C1 segment of cervical spinal cord (tissue), 14 donors: ENCODE measurements around the gene SMTNL2.

Source experiments
- DNase-seq, 14 donors: peaks; one replicate each; lab custom pipeline; 2025; lab: John Stamatoyannopoulos, UW

The SMTNL2 gene

GRCh38 chr17:4584101-4584916 is at the start of gene SMTNL2:
Gene SMTNL2 (plus strand): TSS chr17:4584529. CDS start chr17:4584606, 77 bp downstream.
- no peak for DNase-seq

DNA sequence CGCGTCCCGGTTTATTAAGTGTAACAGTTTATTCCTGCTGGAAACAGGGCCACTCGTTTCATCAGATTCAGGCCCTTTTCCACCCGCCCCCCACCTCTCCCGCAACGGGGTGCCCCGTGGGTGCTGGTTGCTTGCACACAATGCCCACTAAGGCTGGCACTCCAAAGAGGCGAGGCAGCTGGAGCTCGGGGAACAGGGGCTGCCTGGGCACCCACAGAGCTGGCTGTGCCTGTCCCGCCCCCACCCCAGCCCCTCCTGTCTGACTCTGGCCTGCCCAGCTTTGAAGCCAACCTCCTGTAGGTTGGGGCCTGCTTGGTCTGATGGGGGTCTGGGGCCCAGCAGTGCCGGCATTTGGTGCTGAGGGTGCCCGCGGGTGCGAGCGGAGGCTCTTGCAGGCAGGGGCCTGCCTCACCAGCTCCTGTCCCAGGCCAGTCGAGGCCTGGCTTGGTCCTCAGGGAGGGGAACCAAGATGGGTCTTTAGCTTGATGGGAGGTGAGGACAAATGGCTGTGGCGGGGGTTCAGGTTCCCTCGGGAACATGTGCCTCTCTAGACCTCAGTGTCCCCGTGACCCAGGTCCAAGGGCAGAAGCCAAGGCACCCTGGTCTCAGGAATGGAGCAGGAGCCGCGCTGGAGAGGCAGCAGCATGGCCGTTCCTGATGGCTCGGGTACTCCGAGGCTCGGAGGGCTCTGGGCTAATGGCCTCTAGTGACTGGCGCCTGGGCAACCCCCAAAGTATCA is 49.2 kb upstream of the SMTNL2 start:
- DNase-seq, result peak in 7 of 14 donors; percentile 16 to 67 (median 45)

DNA sequence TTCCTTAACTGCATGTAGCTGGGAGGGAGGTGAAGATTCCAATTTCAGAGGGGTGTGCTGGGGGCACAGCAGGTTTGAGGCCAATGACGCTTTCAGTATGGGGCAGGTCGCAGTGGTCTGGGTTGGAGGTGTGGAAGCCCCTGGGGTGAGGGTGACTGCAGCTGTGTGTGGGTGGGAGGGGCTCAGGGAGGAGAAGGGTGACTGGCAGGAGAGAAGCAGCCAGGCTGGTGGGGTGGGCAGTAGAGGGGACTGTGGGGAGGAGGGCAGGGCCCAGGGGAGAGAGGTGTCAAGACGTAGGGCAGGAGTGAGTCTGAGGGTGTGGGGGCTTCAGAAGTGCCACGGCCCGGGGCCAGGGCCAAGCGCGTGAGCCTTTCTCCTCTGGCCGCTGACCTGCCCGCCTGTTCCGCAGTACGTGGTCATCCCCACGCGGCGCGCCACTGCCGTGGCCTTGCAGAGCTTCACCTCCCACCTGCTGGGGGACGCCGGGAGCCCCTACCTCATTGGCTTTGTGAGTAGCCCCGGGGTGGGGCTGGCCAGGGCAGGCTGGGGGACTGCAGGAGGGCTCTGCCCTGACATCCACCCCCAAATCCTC is 48.6 kb upstream of the SMTNL2 start:
- peak in 1 of 14 donors; percentile 48 for DNase-seq

- peak in 7 of 14 donors; percentile 29 to 78 (median 47) for DNase-seq
These were observed 48.0 kb upstream of the SMTNL2 start for GRCh38 chr17:4536259-4536741.

DNA sequence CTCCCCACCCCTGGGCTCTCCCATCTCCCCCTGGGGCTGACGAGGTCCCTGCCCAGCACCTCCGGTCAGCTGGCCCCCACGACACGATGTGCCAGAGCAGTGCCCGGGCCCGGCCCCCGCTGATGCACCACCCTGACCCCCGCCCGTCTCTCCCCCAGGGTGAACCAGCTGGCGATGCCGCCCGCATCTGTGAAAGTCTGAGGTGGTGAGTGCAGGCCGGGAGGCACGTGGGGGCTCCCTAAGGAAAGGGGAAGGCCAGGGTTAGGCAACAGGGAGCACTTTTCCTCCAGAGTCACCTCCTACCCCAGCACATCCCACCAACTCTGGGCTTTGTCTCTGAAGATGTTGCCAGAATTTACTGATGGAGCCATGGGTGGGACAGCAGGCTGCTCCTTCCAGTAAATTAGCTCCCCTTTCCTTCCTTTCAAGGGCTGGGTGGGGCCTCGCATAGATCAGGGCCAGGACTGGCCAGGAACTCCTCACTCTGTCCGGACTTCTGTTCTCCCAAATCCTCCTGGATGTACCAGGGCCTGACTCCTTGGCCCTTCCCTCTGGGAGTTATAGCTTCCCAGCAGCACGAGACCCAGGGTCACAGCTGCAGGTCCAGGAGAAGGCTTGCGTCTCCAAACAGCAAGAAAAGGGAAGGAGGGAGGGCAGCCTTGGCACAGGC is 47.5 kb upstream of the SMTNL2 start:
- DNase-seq, result peak in 4 of 14 donors; percentile 43 to 70 (median 56)

- peak in 12 of 14 donors; percentile 11 to 79 (median 44) for DNase-seq
These were observed 46.7 kb upstream of the SMTNL2 start for GRCh38 chr17:4537451-4538235.

- no peak for DNase-seq
These were observed 45.9 kb upstream of the SMTNL2 start for GRCh38 chr17:4538236-4539002.

GRCh38 chr17:4539025-4539424 is 45.3 kb upstream of the SMTNL2 start:
- DNase-seq, result no peak

DNA sequence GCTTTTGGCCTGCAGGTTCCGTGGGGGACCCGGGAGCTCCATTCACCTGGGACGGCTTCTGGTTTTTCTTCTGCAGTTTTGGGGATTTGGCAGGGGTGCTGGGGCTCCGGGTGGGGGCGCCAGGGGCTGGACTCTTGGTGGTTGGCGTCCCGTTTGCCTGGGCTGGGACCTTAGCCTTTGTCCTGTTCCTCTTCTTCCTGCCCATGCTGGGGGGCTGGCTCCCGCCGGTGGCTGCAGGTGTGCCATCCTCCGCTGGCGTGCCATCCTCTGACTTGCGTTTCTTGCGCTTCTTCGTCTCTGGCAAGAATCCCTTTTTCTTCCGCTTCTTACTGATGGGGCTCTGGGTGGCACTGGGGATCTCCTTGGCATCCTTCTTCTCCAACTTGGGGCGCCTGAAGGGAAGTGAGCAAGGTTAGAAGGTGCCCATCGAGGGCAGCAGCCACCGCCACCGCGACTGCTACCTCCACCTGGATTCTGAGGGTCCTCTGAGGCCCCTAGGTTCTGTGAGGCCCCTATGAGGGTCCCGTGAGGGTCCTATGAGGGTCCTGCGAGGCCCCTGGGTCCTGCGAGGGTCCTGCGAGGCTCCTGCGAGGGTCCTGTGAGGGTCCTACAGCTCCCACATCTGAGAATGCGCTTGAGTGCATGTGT is 44.6 kb upstream of the SMTNL2 start:
- DNase-seq, result no peak

- DNase-seq, result peak in 3 of 14 donors; percentile 19 to 23 (median 21)
These were observed 44.1 kb upstream of the SMTNL2 start for GRCh38 chr17:4540224-4540651.

DNA sequence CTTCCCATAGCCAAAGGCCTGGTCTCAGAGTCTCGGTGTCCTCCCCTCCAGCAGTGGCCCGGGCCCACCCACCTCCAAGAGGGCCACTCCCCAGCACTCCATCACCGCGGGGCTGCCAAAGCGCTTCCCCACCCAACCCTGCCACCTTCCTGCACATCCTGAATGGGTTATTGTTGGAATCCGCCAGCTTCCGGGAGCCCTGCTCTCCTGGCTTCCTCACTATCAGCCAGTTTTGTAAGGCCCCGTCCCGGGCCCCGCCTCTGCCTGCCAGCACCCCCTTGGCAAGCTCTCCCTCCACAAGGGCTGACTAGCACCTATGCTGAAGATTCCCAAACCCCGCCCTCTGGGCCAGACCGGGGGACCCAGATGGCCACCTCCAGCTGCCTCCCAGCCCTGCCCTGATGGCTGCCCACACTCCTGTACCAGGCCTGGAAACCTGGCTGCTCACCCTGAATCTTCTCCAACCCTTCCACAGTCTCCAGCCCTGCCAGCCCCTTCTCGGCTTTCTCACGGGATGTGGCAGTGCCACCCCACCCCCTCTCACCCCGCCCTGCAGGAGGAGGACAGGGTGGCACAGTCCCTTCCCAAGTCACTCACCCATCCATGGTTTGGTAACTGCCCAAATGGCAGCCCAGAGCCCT is 43.5 kb upstream of the SMTNL2 start:
- DNase-seq, result peak in 2 of 14 donors; percentile 19 to 52

DNA sequence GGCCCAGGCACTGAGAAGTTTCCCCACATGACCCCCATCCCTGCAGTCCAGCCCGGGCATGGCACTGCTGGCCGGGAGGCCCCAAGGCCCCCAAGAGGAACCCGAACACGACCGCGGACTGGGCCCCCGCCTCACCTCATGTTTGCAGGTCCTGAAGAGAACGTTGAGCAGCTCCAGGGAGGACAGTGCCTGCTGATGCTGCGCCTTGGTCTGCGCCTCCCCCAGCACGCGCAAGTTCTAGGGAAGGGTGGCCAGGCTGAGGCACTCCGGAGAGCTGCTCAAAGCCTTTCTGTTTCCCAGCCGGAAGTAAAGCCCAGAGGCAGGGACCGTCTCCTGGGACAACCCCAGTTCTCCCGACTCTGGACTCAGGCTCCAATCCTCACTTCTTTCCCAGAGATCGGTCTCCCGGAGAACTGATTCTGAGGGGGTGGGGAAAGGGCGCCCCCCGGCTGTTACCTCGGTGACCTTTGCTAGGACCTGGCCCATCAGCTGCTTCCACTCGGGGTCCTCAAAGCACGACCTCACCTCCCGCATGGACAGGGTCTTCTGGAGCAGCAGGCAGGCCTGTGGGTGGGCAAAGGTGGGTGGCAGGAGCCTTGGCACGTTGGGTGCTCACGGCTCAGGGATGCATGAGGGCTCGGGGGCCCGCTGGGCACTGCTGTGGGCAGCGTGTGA is 42.9 kb upstream of the SMTNL2 start:
- peak in 5 of 14 donors; percentile 17 to 67 (median 36) for DNase-seq

GRCh38 chr17:4542003-4542725 is 42.2 kb upstream of the SMTNL2 start:
- no peak for DNase-seq

- DNase-seq, result no peak
These were observed 41.6 kb upstream of the SMTNL2 start for GRCh38 chr17:4542726-4543191.

- no peak for DNase-seq
These were observed 40.7 kb upstream of the SMTNL2 start for GRCh38 chr17:4543557-4544026.

GRCh38 chr17:4544135-4544950 is 40.0 kb upstream of the SMTNL2 start:
- no peak for DNase-seq

DNA sequence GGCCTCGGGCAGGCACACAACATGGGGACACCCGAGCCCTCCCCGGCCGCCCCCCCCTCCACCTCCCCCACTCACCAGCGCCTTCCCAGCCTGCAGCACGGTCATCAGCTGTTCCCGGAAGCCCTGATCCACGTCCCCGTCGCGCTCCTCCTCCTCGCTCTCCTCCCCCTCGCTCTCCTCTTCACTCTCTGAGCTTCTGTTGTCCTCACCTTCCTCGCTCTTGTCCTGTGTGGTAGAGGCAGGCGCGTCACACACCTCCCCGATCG is 39.4 kb upstream of the SMTNL2 start:
- DNase-seq, result peak in 1 of 14 donors; percentile 65
